Stimulated activated CD8-positive, alpha-beta memory T cell treated with anti-CD3 and anti-CD28 coated beads, Interleukin-12 subunit alpha, Interleukin-12 subunit beta, amount 100 ng/mL, for 24 hours (primary cell): ENCODE results near the gene ARAF.
"Not testable (repeated sequence)": the region's sequence is repeated elsewhere in the genome, so short reads cannot be mapped to it uniquely, and the experiment has no call there.

Source experiments
- DNase-seq: peaks from one replicate; pipeline ENCODE4 v3.0.0-alpha.2; 2020; ENCODE audit errors: extremely low read depth

The ARAF gene

DNA sequence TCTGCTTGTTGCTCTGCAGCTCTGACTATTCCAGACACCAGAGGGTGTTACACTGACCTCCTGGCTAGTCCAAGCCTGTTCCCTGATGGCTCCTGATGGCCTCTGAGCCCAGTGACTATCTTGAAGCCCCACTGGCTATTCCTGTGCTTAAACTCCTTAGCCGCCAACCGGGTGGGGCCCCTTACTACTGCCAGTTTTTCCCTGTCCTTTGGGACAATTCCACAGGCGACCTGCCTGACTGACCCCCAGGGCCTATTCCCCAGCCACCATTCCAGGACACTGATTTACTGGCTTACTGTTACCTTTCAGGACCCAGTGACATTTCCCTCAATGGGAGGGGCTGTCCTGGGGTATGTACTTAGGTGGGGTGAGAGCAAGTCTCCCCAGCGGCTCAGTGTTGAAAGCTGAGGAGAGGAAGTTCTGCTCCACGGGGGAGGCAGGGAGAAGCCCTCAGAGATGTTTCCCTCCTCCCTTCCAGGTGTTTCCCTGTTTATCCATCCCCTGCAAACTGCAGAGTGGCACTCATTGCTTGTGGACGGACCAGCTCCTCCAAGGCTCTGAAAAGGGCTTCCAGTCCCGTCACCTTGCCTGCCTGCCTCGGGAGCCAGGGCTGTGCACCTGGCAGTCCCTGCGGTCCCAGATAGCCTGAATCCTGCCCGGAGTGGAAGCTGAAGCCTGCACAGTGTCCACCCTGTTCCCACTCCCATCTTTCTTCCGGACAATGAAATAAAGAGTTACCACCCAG, 25.2 kb downstream of the ARAF start:
- no peak for DNase-seq

DNA sequence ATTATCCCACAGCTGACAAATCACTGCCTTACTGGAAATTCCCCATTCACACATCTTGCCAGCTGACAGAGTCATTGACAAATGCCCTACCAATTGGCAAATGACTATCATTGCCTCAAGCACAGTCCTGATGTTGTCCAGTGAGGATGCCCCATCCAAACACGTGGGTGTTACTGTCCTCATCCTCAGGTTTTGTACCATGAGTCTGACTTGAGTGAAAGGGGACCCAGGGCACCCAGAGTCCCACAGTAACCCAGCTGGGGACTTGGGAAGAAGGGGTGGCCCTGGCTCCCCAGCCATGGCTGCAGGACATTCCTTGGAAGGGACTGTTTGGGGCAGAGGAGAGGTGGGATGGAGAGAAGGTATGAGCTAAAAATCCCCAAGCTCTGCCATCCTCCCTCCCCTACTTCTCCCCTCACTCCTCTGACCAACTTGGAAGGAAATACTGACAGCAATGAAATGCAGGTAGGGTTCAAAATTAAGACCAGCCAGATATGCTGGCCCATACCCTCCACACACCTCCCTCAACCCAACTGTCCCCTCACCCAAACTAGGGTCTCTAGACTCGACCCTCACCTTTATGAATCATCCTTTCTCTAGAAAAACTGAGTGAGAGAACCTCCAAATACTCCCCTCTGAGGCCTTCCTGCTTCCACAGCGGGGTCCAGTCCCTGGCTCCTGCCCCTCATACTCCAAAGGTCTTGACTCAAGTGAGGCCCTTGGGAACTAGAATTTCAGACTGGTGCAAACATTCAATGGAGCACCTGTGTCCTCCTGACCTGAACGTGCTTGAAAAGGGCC, 26.3 kb downstream of the ARAF start:
- no peak for DNase-seq

DNA sequence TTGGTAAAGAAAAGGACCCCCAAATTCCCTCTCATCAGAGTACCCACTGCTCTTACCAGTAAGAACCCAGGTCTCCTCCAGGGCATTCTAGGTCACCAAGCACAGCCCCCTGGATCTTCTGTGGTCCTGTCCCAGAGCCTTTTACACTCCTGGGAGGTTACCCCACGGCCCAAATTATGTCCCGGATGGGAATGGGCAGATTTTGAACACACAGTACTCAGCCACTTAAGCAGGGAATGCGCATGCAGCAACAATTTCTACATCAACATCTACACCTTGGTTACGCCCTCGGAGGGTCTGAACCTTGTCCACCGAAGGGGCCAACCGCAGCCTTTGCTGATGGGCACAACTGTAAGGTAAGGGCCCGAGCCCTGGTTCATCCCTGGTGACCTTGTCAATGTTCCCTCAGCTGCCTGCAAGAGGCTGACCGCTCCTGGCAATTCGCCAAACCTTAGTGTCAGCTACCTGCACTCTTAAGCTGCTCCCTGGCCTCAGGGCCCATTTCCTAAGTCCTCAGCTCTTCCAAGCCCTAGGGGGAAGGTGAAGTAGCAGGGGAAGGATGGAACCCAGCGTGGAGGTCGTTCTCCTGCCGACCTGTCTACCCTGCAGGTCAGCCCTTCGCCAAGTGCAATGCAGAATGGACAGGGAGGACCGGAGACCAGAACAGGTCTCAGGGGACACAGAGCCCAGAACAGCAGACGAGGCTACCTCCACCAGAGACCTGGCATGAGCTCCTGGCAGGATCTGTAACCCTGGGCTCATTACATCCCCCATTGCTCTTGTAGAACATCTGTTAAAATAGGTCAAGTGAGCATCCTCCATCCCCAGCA, 27.1 kb downstream of the ARAF start:
- no peak for DNase-seq

DNA sequence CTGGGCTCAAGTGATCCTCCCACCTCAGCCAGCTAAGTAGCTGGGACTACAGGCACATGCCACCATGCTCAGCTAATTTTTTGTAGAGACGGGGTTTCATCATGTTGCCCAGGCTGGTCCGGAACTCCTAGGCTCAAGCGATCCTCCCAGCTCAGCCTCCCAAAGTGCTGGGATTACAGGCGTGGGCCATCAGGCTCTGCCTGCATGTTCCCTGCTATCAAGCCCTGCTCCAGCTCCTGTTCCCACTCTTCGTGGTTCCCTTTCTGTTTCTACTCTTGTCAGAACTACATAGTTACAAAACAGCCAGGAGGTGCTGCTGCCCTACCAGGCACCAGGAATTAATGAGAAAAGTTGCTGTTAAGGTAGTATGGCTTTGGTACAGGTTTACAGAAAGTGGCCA, 30.0 kb downstream of the ARAF start:
- no peak for DNase-seq

DNA sequence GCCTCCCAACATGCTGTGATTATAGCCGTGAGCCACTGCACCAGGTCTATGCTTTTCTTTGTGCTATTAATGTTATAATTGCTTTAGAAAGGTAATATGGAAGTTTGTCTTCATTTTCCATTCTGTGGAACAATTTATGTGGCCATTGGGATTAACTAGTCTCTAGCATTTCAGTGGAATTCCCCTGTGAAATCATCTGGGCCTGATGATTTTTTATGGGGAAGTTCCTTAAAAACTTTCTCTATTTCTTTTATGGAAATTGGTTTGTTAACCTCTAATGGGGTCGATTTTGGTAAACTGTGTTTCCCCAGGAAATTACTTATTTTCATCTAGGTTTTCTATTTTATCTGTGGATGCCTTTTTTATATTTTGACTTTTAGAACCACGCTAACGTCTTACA, 32.5 kb downstream of the ARAF start:
- no peak for DNase-seq

DNA sequence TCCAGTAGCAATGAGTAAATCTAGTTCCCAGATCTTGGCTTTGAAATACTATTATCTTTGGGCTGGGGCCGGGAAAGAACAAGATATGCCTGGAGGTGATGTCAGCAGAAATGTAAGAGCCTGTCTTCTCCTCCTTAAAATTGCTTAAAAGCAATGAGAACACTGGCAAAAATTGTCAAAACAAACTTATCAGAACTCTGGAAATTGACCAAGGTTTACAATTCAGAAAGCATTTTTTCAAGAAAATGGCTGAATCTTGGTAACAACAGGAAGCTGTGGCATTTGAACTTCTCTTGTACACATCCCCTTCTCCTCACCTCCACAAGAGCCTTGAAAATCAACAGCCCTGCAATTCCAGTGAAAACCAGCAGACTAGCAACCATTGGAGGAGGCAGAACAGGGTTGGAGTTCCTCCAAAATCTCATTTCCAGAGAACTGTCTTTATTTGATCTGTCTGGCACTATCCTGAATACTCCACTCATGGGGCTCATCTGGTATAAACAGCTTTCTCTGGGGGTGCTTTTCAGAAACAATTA, 34.8 kb downstream of the ARAF start:
- DNase-seq: no peak

DNA sequence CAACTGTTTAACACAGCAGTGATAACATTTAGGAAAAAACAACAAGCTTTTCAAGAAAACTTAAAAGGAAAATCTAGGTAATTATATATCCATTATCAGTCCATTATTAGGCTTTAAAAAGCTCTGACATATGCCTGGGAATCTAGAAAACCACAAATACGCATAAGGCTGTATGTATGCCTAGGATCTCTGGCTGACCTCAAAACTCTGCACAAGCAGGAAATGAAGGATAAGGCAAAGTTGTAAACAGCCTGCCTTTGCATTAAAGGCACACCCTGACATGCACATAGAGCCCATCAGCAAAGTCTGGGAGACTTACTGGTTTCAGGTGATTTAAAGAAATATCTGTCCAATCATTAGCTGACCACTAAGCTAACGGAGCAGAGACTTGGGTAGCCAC, 35.3 kb downstream of the ARAF start:
- DNase-seq: no peak

DNA sequence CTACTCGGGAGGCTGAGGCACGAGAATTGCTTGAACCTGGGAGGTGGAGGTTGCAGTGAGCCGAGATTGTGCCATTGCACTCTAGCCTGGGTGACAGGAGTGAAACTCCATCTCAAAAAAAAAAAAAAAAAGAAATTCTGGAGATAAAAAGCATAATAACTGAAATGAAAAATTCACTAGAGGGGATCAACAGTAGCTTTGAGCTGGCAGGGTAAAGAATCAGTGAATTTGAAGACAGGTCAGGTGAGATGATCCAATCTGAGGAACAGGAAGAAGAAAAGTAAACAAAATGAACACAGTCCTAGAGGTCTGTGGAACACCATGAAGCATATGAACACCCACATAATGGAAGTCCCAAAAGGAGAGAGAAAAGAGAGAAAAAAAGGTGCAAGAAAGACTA, 36.2 kb downstream of the ARAF start:
- no peak for DNase-seq

DNA sequence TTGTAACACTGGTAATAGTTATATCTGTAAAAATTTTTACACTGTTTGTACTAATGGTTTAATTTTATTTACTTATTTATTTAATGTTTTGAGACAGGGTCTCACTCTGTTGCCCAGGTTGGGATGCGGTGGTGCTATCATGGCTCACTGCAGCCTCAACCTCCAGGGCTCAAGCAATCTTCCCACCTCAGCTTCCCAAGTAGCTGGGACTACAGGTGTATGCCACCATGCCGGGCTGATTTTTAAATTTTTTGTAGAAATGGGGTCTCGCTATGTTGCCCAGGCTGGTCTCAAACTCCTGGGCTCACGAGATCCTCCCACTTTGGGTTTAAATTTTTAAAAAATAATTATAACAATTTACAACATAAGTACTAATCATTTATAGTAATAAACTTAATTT, 42.1 kb downstream of the ARAF start:
- not testable (repeated sequence) for DNase-seq

DNA sequence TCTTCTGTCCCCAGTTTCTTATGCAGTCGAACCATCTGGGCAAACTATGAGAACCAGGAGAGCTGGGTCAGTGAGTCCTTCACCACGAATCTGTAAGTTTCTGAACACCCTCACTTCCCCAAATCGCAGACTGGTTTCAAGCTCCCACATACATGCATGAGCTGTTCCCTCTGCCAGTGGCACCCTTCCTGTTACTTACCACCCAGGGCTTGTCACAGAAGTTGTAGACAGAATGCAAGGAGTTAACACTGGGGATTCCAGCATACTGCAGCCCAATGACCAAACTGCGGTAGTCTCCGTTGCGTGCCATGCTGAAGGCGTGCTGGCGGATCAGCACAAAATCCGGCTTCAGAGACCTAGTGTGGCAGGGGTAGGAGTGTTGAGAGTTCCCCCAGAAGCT, 44.0 kb downstream of the ARAF start:
- DNase-seq: no peak

DNA sequence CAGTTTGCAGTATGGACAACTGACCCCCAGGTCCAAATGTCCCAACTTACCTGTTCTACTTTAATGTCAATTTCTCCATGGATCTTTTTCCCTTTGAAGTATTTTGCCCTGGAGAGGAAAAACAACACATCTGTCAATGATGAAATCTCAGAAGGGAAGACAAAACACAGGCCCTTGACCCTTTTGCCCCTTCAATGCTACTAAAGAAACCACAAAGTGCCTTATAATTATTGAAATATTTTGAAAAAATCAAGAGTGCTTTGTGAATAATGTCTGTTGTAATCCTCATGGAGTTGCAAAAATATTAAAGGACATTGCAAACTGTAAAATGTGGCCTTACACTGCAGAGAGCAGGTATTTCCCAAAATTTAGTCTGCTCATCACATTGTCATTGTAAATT, 46.1 kb downstream of the ARAF start:
- no peak for DNase-seq

DNA sequence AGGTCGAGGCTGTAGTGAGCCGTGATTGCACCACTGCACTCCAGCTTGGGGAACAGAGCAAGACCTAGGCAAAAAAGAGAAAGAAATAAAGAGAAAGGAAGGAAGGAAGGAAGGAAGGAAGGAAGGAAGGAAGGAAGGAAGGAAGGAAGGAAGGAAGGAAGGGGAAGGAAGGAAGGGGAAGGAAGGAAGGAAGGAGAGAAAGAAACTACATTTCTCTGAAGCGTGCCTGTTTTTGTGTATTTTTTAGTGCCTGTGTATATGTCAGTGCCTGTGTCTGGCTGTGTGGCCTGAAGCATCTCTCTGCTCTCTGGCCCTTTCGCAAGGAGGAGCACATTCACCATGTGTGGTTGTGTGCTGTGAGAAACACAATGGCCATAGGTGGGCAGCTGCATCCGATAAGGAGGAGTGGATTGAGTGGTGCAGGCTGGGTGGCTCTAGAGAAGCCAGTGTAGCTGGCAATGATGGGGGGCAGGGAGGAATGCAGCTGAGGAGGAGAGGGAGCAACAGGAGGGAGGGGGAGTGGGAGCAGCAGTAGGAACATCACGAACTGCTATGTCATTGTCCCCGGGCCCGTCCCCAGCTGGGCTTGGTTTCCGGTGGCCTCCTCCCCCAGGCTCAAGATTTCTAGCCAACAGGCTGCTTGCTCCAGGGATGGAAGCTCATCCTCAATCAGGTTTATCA, 47.3 kb downstream of the ARAF start:
- DNase-seq: no peak

DNA sequence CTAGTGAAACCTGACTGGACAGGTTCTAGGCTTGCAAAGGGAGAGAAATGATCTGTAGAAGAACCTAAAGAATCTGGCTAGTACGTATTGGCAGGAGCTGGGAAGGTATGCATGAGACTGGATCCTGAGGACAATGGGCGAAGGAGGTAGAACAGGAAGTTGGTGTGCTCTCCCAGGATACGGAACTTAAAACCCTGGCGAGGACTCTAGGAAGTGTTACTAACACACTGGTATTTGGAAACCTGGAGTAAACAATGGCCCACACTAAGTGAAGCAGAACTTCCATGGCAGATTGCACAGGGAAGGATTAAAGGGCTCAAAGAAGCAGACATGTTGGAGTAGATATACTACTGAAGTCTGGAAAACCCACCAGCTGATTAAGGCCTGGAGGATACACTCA, 49.5 kb downstream of the ARAF start:
- DNase-seq: no peak

DNA sequence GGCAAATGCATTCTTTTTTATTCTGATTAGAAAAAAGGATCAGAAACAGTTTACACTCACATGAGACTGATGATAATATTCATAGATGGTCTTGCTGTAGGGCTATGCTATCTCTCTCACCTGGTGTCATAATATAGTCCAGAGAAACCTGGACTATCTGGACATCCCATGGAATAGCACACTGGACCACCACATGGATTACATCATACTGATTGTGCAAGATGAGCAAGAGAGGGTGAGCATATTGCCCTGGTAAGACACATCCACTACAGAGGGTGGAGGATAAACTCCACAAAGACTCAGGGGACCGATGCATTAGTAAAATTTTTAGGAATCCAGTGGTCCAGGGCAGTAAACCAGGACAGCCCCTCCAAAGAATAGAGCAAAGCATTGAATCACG, 50.5 kb downstream of the ARAF start:
- DNase-seq: no peak

DNA sequence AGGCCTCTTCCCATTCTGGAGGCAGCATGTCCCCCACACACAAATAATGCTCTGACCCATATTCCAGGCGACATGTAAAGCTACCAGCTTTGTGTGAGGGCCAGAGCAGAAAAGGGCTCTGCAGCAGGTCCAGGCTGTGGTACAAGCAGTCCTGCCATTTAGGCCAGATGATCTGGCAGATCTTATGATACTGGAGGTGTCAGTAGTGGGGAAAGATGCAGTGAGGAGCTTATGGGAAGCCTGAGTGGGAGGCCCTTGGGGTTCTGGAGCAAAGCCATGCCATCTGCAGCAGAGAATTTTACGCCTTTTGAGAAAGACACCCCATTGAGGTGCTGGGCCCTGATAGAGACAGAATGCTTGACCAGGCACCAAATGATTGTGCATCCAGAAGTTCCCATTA, 50.9 kb downstream of the ARAF start:
- DNase-seq: no peak

DNA sequence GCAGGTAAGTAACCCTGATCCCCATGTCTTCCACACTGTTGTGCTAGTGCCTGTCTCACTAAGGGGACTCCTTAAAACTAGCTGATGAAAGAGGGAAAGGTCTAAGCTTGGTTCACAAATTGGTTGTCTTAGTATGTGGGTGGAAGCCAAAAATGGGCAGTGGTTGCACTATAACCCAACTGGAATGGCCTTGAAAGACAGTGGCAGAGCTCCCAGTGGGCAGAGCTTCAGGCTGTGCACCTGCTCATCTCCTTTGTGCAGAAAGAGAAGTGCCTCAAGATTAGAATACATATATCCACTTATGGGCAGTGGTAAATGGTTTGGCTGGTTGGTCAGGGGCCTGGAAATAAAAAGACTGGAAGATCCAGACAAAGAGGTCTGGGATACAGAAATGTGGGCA, 51.4 kb downstream of the ARAF start:
- no peak for DNase-seq

DNA sequence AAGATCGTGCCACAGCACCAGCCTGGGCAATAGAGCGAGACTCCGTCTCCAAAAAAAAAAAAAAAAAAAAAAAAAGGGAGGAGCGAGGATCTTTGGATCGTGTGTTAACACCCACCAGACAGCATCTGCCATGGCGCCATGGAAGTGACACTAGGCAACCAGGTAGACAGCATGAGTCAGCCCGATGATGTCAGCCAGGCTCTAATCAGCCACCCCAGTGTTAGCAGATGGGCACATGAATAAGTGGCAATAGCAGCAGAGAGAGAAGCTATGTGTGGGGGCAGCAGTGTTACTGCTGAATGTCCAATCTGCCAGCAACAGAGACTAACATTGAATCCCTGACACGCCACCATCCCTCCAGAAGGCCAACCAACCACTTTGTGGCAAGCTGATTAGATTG, 52.1 kb downstream of the ARAF start:
- DNase-seq: no peak

DNA sequence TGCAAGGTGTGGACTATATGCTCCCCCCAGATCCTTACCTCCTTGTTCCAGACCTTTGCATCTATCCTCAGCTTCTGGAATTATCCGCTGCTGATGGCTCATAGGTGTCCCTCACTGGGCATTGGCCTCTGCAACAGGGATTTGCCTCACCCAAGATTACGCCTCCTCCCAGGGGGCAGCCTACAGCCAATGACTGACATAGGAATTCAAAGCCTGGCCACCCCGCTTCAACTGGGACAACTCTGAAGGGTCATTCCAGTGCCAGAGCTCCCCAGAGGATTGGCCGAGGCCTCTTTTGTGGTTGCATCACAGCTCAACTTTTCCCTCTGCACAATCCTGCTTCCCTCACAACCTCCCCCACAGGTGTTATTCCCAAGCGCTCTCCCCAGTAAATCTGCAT, 53.6 kb downstream of the ARAF start:
- no peak for DNase-seq

DNA sequence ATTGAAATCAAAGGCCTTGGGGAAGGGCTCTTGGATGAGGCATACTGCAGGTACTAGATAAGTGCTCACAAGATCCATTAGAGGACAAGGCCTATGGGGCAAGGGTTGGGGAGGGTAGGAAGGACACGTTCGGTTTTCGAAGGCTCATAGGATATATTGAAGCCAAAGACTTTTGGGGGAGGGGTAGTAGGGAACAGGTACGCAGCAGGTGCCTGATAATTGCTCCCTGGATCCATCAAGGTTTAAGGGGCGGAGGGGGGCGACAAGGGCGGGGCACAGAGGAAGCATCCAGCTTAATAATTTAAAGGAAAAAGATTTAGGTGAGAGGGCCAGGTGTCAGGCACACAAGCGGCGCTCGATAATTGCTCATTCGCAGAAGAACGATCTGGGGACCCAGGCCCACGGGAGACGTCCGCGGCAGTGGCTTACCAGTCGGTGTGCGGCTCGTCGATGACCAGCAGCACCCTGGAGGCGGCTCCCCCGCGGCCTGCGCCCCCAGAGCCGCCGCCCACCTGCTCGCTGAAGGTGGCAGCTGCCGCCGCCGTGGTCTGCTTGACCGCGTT, 58.0 kb downstream of the ARAF start:
- DNase-seq: no peak

DNA sequence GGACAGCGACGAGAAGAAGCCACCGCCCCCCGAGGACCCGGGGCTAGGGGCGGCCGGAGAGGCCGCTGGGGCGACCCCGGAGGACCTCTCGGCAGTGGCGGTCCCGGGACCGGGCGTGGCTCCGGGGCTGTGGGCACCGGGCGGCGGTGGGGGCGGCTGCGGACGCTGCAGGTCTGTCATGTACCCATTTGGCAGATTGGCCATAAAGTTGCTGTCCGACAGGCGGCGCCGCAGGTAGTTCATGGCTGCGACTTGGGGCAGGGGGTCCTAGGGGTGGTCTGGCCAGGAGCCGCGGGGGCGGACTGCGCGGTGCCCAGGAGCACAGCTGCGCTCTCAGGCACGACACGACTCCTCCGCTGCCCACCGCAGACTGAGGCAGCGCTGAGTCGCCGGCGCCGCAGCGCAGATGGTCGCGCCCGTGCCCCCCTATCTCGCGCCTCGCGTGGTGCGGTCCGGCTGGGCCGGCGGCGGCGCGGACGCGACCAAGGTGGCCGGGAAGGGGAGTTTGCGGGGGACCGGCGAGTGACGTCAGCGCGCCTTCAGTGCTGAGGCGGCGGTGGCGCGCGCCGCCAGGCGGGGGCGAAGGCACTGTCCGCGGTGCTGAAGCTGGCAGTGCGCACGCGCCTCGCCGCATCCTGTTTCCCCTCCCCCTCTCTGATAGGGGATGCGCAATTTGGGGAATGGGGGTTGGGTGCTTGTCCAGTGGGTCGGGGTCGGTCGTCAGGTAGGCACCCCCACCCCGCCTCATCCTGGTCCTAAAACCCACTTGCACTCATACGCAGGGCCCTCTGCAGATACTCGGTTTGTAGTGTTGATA, 58.7 kb downstream of the ARAF start, which contains the start of gene SYN1:
Gene SYN1, minus strand, starts transcription at position 372 of the 817 bp plus-strand sequence. Its CDS starts 129 bp downstream, at position 243.
- DNase-seq: peak; percentile 53
